GM21825 (cell line): Measurements from ENCODE around the gene LTA.

ENCODE experiments used
- ATAC-seq: cut with Tn5 transposase; IDR thresholded peaks from one replicate; pipeline ENCODE4 v1.9.1; 2021; ENCODE audit warnings: mild to moderate bottlenecking, moderate library complexity; ENCODE audit not compliant: unreplicated experiment

Gene LTA

DNA sequence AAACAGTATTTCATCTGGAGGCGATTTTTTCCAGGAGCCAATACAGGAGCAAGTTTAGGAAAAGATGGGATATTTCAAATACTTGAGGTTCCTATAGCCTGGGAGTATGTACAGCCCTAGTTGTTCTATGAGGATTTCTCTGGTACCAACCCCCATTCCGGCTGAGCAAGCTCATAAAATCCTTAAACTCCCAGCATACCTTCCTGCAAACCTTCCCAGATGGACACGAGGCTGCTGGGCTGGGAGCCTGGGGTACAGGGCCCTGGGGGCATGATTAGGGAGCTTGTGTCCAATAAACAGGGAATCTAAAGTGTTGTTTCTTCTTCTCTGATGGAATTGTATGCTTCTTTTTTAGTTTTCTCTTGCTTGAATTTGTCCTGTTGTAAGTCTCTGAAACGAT, 49.9 kb downstream of the LTA start:
- ATAC-seq: no peak

DNA sequence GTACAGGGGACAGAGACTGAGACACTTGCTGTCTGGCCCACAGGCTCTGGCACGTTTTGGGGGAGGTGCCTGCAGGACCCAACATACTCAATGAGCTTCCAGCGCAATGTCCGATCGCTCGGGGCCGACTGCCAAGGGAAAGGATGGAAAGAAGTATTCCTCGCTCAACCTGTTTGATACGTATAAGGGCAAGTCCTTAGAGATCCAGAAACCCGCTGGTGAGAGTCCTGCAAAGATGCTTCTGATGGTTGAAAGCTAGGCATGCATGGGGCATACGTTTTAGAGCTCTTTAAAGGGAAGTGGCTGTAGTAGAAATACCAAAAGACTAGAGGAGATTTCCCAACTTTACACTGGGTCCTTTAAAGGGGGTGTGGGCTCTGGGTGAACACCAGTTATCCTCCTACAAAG, 50.6 kb downstream of the LTA start:
- no peak for ATAC-seq
